Ishikawa (cell line): ENCODE results near the gene CYBC1.

Experiments
- CEBPB ChIP-seq: IDR thresholded peaks from 2 replicates; pipeline ENCODE4 v1.6.1; 2012
- EGR1 ChIP-seq: IDR thresholded peaks from 2 replicates; pipeline ENCODE4 v1.6.1; 2012
- EP300 ChIP-seq: IDR thresholded peaks from 2 replicates; pipeline ENCODE4 v1.6.1; 2012; ENCODE audit warnings: borderline replicate concordance
- NFIC ChIP-seq: IDR thresholded peaks from 2 replicates; pipeline ENCODE4 v1.6.1; 2012
- RAD21 ChIP-seq: IDR thresholded peaks from 2 replicates; pipeline ENCODE4 v1.6.1; 2012; ENCODE audit warnings: low read depth
- TAF1 ChIP-seq: IDR thresholded peaks from 2 replicates; pipeline ENCODE4 v1.6.1; 2012; ENCODE audit warnings: low read depth, mild to moderate bottlenecking
- TCF12 ChIP-seq: IDR thresholded peaks from 2 replicates; pipeline ENCODE4 v1.6.1; 2012; ENCODE audit warnings: low read depth
- TEAD4 ChIP-seq: IDR thresholded peaks from 2 replicates; pipeline ENCODE4 v1.6.1; 2012
- YY1 ChIP-seq: IDR thresholded peaks from 2 replicates; pipeline ENCODE4 v1.6.1; 2012; ENCODE audit warnings: low read depth
- TF ChIP-seq, protein P1 (sequence below): IDR thresholded peaks from 2 replicates; pipeline ENCODE4 v1.6.1; 2012
- TF ChIP-seq, protein P2 (sequence below): IDR thresholded peaks from 2 replicates; pipeline ENCODE4 v1.6.1; 2012
- TF ChIP-seq, protein P3 (sequence below): IDR thresholded peaks from 2 replicates; pipeline ENCODE4 v1.6.1; 2012; ENCODE audit warnings: low read depth, mild to moderate bottlenecking

DNA sequence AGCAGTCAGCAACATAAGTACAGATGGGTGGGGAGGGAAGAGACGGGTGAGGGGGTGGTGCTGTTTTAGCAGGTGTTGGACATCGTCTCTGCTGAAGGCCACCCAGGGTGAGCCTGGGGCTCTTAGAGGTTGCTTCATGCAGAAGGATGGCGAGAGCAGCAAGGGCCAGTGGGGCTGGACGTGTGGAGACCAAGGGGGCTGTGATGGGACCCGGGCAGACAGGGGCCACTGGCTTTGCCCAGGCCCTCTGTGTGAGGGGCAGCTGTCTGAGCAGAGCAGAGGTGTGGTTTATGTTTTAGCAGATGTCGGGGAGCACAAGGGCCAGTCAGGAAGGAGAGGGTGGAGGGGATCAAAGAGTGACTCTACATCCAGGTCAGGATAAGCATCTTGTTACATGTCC lies 12.8 kb upstream of the CYBC1 start:
- TF ChIP-seq, protein P1, sequence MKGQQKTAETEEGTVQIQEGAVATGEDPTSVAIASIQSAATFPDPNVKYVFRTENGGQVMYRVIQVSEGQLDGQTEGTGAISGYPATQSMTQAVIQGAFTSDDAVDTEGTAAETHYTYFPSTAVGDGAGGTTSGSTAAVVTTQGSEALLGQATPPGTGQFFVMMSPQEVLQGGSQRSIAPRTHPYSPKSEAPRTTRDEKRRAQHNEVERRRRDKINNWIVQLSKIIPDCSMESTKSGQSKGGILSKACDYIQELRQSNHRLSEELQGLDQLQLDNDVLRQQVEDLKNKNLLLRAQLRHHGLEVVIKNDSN = no peak
- TF ChIP-seq EP300 = no peak
- TF ChIP-seq, protein P2, sequence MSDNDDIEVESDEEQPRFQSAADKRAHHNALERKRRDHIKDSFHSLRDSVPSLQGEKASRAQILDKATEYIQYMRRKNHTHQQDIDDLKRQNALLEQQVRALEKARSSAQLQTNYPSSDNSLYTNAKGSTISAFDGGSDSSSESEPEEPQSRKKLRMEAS = no peak
- no peak for TF ChIP-seq TAF1
- no peak for TF ChIP-seq YY1
- no peak for TF ChIP-seq TEAD4
- no peak for TF ChIP-seq TCF12
- no peak for TF ChIP-seq CEBPB
- no peak for TF ChIP-seq EGR1
- no peak for TF ChIP-seq RAD21
- TF ChIP-seq NFIC = no peak
- TF ChIP-seq, protein P3, sequence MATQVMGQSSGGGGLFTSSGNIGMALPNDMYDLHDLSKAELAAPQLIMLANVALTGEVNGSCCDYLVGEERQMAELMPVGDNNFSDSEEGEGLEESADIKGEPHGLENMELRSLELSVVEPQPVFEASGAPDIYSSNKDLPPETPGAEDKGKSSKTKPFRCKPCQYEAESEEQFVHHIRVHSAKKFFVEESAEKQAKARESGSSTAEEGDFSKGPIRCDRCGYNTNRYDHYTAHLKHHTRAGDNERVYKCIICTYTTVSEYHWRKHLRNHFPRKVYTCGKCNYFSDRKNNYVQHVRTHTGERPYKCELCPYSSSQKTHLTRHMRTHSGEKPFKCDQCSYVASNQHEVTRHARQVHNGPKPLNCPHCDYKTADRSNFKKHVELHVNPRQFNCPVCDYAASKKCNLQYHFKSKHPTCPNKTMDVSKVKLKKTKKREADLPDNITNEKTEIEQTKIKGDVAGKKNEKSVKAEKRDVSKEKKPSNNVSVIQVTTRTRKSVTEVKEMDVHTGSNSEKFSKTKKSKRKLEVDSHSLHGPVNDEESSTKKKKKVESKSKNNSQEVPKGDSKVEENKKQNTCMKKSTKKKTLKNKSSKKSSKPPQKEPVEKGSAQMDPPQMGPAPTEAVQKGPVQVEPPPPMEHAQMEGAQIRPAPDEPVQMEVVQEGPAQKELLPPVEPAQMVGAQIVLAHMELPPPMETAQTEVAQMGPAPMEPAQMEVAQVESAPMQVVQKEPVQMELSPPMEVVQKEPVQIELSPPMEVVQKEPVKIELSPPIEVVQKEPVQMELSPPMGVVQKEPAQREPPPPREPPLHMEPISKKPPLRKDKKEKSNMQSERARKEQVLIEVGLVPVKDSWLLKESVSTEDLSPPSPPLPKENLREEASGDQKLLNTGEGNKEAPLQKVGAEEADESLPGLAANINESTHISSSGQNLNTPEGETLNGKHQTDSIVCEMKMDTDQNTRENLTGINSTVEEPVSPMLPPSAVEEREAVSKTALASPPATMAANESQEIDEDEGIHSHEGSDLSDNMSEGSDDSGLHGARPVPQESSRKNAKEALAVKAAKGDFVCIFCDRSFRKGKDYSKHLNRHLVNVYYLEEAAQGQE = no peak
